Measurements from ENCODE around the gene TRHDE.
"Not testable (repeated sequence)": the region's sequence is repeated elsewhere in the genome, so short reads cannot be mapped to it uniquely, and the experiment has no call there.

TRHDE gene

DNA sequence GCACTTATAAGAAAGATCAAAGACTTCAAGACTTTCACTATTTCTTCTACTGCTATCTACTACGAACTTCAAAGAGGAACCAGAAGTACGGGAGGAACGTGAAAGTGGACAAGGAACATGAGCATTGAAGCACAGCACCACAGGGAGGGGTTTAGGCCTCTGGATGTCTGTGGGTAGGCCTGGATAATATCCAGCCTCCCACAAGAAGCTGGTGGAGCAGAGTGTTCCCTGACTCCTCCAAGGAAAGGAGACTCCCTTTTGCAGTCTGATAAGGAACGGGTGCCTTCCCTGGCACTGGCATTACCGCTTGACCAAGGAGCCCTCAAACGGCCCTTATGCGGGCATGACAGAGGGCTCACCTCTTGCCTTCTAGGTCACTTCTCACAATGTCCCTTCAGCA lies 388.0 kb downstream of the TRHDE start:
- not testable (repeated sequence) for DNase-seq

DNA sequence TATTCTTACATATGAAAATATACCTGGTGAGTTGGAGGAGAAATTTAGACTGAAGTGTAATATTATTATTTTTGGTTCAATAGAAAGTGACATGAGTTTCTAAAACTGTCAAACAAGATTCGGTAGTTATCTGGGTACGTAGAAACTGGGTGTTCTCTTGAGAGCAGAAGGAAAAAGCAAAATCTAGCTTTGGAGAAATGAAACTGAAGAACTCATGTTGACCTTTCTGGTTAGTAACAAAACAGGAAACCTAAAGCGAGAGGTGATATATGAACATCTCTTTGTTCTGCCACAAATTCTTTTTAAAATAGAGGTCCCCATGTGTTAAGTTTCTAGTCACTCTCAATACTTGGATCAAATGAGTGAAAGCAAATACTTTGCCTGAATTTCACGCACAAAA lies 401.7 kb downstream of the TRHDE start:
- DNase-seq, result no peak

DNA sequence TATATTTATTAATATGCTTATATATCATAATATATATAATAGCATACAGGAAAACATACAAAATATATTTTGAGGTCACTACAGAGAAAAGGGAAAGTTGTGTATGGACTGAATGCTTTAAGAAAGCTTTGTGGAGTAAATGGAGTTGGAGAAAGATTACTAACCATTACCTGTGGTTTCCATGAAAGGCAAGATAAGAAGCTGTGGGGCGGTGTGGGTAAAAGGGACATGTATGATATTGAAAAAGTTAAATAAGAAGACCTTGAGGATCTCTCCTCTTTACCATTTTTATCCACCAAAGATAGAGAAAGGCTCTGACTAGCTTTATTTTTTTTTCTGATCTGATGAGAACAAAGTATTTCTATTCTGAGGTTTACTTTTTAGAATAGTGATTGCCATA lies 404.4 kb downstream of the TRHDE start:
- DNase-seq, result no peak

DNA sequence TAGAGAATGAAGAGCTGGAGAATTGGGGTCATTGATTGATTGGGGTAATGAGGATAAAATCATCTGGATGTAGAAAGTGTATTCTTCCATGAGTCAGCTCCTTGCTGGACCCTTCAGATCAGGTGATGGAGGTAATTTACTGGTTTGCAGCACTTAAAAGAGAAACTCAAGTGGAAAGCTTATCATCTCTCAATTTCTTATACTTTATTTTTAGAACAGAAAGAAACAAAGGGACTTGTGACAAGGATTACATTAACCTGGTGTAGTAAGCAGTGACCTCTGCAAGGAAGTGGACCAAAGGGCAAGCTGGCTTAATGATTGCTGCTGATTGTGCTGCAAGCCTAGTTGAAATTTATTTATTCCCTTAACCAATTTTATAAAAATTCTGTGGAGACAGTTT lies 405.0 kb downstream of the TRHDE start:
- DNase-seq, result no peak

DNA sequence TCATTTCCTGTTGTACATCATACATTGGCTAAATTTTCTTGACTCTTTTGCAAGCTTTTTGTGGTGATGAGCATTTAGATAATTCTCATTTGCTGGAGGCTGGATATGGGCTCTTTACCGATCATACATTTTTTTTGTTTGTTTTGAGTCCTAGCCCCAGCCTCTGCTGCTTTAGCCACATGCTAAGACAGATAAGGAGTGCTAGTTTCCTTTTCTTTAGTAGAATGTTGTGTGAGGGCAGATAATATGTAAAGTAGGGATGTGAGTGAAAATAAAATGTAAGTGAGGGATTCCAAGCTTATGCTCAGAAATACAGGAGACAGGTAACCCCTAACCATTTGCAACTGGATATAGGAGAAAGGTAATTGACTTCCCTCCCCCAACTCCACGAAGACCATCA lies 405.7 kb downstream of the TRHDE start:
- DNase-seq, result no peak

DNA sequence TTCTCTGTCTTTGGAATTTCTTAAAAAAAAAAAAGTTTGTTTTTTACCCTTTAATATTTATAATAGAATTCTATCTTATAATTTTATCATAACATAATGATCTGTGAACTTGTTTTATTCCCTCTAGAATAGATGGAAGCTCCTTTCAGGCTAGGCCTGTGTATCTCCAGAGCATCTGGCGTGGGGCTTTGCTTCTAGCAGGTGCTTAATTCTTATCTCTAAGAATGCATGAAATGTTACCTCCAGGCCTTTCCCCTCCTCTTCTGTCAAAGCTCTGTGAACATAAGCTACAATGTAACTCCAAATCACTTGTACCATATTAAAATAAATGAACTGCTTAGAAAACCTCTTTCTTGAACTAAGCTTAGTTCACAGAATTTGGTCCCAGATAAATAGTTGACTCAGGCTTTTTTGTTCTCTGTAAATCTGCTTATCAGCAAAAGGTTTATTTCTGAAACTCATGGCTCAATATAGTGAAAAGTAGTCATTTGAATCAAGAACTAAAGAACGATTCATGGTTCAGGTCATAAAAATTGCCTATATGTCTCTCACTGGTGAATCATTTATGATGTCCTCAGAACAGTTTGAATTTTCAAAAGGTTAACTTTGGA lies 407.1 kb downstream of the TRHDE start:
- no peak for DNase-seq

DNA sequence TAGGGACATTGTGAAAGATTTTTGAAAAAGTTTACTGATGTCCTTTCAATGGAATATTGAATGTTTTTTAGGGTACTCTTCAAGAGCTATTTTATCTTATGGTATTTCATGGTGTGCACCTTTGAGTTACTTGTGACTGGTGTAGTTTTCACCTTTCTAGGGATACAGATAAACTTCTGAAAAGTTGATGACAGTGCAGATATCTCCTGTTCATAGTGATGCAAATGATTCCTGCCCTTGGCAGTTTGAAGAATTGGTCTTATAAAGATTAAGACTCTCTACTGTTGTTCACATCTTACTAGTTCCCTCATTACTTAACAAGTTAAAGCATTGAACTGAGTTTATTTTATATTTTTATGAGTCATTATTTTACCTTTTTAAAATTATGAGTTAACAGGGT lies 408.9 kb downstream of the TRHDE start:
- no peak for DNase-seq

DNA sequence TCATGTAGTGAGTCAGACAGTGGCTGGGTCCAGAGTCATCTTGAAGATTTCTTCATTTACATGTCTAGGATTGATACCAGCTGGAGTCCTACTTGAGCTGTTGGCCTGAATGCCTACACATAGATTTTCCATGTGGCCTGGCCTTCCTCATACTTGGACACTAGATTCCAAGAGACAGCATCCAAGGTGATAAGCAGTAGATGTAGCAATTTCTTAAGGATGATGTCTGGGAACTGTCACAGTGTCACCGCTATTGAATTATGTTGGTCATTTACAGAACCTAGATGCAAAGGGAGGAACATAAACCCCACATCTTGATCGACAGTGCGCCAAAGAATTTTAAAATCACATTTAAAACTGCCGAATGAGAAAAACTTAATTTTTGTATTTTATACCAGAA lies 412.3 kb downstream of the TRHDE start:
- no peak for DNase-seq

DNA sequence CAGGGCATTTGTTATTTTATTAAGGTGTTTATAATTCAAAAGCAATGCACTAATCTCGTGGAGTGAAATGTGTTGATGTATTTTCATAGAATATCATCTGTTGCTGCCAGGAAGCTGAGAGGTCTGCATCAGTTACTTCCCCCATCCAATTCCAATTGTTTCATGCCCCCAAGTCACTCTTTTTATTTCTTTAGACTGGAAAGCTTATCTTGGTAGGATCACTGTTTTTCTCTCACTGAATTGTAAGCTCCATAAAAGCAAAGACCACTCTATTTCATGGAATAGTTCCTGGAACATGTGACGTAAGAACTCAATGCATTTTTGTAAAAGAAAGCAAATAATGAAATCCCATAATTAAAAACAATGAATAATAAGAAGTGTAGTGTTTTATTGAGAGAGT lies 420.2 kb downstream of the TRHDE start:
- no peak for DNase-seq

DNA sequence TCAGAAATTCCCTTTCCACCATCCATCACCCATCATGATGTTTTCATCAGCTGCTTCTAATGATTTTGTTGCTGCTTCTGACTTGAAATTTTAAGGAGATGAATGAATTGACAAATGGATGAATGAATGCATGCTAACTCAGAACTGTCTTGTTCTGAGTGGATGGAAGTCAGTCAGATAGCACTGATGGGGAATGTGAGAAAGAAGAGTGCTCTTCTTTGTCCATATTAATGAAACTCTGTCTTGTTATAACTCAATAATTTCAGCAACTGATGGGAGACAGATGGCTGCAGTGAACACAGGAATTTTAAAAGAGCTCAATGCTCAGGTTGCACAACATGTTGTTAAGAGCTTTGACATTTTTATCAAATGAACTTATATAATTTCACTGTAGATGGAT lies 422.0 kb downstream of the TRHDE start:
- DNase-seq, result no peak

DNA sequence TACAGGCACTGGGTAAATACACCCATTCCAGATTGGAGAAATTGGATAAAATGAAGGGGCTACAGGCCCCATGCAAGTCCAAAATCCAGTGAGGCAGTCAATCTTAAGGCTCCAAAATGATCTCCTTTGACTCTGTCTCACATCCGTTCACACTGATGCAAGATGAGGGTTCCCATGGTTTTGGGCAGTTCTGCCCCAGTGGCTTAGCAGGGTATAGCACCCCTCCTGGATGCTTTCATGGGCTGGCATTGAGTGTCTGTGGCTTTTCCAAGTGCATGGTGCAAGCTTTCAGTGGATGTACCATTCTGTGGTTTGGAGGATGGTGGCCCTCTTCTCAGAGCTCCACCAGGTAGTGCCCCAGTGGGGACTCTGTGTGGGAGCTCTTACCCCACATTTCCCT lies 427.2 kb downstream of the TRHDE start:
- no peak for DNase-seq

DNA sequence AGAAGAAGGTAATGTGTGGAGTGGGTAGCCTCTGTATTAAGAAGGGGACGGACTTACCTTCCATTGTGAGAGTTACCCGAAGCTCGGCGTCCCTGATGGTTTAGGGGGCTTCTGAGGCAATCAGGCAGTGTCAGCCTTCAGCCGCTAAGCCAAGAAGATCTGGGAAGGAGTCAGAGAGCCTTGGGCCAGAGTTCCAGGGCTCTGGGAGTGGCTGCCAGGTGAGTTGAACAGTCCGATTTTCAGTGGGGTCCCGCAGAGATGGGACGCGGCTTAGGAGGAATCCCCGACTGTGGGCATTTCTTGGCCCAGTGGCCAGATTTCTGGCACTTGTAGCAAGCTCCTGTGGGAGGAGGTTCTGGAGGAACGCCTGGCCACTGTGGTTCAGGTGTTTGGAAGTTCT lies 439.9 kb downstream of the TRHDE start:
- not testable (repeated sequence) for DNase-seq

DNA sequence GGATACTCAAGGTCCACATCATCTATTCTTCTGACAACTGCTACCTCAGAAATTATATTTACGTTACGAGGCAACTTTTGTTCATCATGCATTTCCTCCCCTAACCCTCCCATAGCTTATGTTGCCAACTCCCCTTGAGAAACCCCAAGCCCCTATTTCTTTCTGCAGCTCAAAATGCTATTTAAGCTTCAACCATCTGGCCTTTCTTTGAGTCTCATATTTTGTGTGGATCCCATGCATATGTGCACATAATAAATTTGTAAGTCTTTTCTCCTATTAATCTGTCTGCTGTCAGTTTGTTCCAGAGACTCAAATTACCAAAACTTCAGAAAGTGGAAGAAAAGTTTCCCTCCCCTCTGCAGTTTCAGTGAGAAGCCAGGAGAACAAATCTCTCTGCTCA lies 444.1 kb downstream of the TRHDE start:
- DNase-seq, result no peak

DNA sequence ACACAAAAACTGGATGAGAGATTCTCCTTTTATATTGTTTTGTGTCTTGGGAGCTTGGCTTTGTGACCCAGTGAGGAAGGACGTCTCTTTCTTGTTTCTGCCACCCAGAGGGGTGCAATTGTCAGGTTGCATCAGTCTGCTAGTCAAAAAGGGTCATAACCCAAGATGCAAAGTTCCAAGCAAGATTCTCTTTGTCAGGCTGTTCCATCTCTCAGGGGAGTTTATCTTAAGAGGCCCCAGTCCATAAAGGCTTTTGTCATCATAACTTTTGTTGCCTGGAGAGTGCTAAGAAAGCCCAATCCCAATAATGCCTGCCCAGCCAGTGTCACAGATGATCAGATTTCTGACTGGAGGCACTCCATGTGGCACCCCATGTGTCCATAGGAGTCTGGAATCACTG lies 444.9 kb downstream of the TRHDE start:
- no peak for DNase-seq
